K562 (cell line): Measurements from ENCODE around the gene LETM1. TPM values are rescaled to one million over a fixed set of nuclear protein-coding genes. Genes with fewer than 3 reads are reported as not detected.

Experiments
- ATF4 ChIP-seq: fragments of 450-650 bp; formaldehyde crosslinking; IDR thresholded peaks from 2 replicates; pipeline ENCODE4 v1.4.0; 2022; ENCODE audit warnings: mild to moderate bottlenecking, moderate library complexity
- CBFB ChIP-seq: sonication (generic); formaldehyde crosslinking; IDR thresholded peaks from 2 replicates; pipeline ENCODE4 v1.4.0; 2020; ENCODE audit warnings: mild to moderate bottlenecking, missing genetic modification reagents
- CBX3 ChIP-seq, 2 experiments: IDR thresholded peaks; 1 replicate in 1 of 2; 2 replicates in 1 of 2; pipeline ENCODE4 v1.6.1; 2012; ENCODE audit warnings: inconsistent platforms in 2 of 2, low read length in 2 of 2, borderline replicate concordance in 1 of 2, control low read depth in 1 of 2
- CSDE1 ChIP-seq, 2 experiments: fragments of 450-650 bp; IDR thresholded peaks; 2 replicates each; pipeline ENCODE4 v1.6.1; 2016; ENCODE audit warnings: mild to moderate bottlenecking in 1 of 2
- DACH1 ChIP-seq: fragments of 450-650 bp; IDR thresholded peaks from 2 replicates; pipeline ENCODE4 v1.6.1; 2018; ENCODE audit not compliant: partially characterized antibody
- DIDO1 ChIP-seq: fragments of 450-650 bp; IDR thresholded peaks from 2 replicates; pipeline ENCODE4 v1.6.1; 2016; ENCODE audit warnings: low read depth, missing biosample characterization, missing genetic modification characterization
- E2F6 ChIP-seq, 2 experiments: IDR thresholded peaks; 2 replicates each; pipeline ENCODE4 v1.6.1; 2011; ENCODE audit warnings: borderline replicate concordance in 1 of 2, control low read depth in 1 of 2, low read depth in 1 of 2, low read length in 1 of 2, mild to moderate bottlenecking in 1 of 2, mixed read lengths in 1 of 2, moderate library complexity in 1 of 2; ENCODE audit not compliant: insufficient read depth in 1 of 2, insufficient read length in 1 of 2, poor library complexity in 1 of 2, severe bottlenecking in 1 of 2; ENCODE audit errors: extremely low read depth in 1 of 2
- EGR1 ChIP-seq: fragments of 450-650 bp; conservative IDR thresholded peaks from 2 replicates; pipeline ENCODE4 v1.6.1; 2017; ENCODE audit warnings: mild to moderate bottlenecking
- ERF ChIP-seq: fragments of 450-650 bp; formaldehyde crosslinking; IDR thresholded peaks from 2 replicates; pipeline ENCODE4 v1.4.0; 2020; ENCODE audit warnings: mild to moderate bottlenecking, mixed read lengths
- HSF4 ChIP-seq: fragments of 250-450 bp; sonication (Bioruptor Pico); IDR thresholded peaks from 2 replicates; pipeline ENCODE4 v2.1.2; 2022; ENCODE audit warnings: mild to moderate bottlenecking, moderate library complexity, borderline replicate concordance
- MGA ChIP-seq: fragments of 450-650 bp; IDR thresholded peaks from 2 replicates; pipeline ENCODE4 v1.6.1; 2016; ENCODE audit warnings: mild to moderate bottlenecking, moderate library complexity
- RCOR1 ChIP-seq, 2 experiments: IDR thresholded peaks; 2 replicates each; pipeline ENCODE4 v1.6.1; 2012; ENCODE audit warnings: low read depth in 2 of 2, low read length in 2 of 2, borderline replicate concordance in 1 of 2, improper control_type of control experiment in 1 of 2
- ZBTB43 ChIP-seq: sonication (generic); formaldehyde crosslinking; IDR thresholded peaks from 2 replicates; pipeline ENCODE4 v1.8.0; 2023; ENCODE audit warnings: mild to moderate bottlenecking, missing genetic modification reagents
- polyA plus RNA-seq, 8 experiments: library from polyadenylated mRNA; depleted of rRNA in 4 of 8; stranded (reverse) in 5 of 8; unstranded in 3 of 8; fragments of >200 nt; fragmentation: Nextera tagmentation in 2 of 8; fragmentation: Illumina TruSeq in 1 of 8; extraction: Ambion mirVana in 2 of 8; extraction: Trizol in 1 of 8; gene quantifications; 2 replicates each; pipeline versions ENCODE4 v1.2.1 to v1.2.3, GENCODE V29; 2011 to 2014; ENCODE audit warnings: inconsistent platforms in 1 of 8, missing spikeins in 1 of 8
- total RNA-seq, 7 experiments: library from RNA; depleted of rRNA in 6 of 7; stranded (reverse); fragments of >200 nt in 6 of 7; fragmentation: Illumina TruSeq in 2 of 7; extraction: Trizol in 2 of 7; gene quantifications; 2 replicates each; pipeline versions ENCODE4 v1.2.1 to v1.2.3, GENCODE V29; 2011 to 2021; ENCODE audit warnings: low replicate concordance in 1 of 7

Gene LETM1
- total and polyA plus RNA-seq, 9 of the 15 experiments (the other 6 are each of a cell fraction or from before 2014, with no cell fraction given), result 3.9 to 109 (median 35.0) TPM

- peak in 1 of 2 experiments; percentile 54 for TF ChIP-seq E2F6 (IDR thresholded peaks at IDR 0.05; ENCODE audit: borderline replicate concordance in 1 of 2, extremely low read depth in 1 of 2, insufficient read depth in 1 of 2, insufficient read length in 1 of 2, low read depth in 1 of 2, low read length in 1 of 2, poor library complexity in 1 of 2, severe bottlenecking in 1 of 2)
- TF ChIP-seq ERF (CRISPR knock-in tag), result no peak
- TF ChIP-seq EGR1, result 0 out of 2 replicates have a peak, but pooled peaks have one; percentile 32
- peak in 1 of 2 experiments; percentile 74; a peak in 1 of 3 replicates for TF ChIP-seq CBX3 (IDR thresholded peaks at IDR 0.05; ENCODE audit: borderline replicate concordance in 1 of 2, low read length in 2 of 2)
- peak; percentile 72; the same call in 1 of the 2 replicates for TF ChIP-seq HSF4
- TF ChIP-seq RCOR1 (IDR thresholded peaks at IDR 0.05; ENCODE audit: borderline replicate concordance in 1 of 2, low read depth in 2 of 2, low read length in 2 of 2), result peak; percentile 13 to 32; a peak in 1 of 4 replicates
- TF ChIP-seq ZBTB43 (CRISPR knock-in tag), result 0 out of 2 replicates have a peak, but pooled peaks have one; percentile 35
- no peak for TF ChIP-seq CBFB (CRISPR knock-in tag)
- TF ChIP-seq DACH1, result peak; percentile 33
- TF ChIP-seq MGA, result peak; percentile 47; the same call in 1 of the 2 replicates
- no peak for TF ChIP-seq ATF4
- no peak for TF ChIP-seq CSDE1 (IDR thresholded peaks at IDR 0.05)
- TF ChIP-seq DIDO1 (tag), result no peak
These were observed 27.6 kb upstream of the LETM1 start (continued) for GRCh38 chr4:1883583-1883982.
